SH-SY5Y (cell line): ENCODE measurements around the gene WRAP73.

ENCODE experiments used
- GATA2 ChIP-seq: IDR thresholded peaks from 2 replicates; pipeline ENCODE4 v1.6.1; 2011; ENCODE audit warnings: mild to moderate bottlenecking, low read depth, low read length
- GATA3 ChIP-seq: IDR thresholded peaks from 2 replicates; pipeline ENCODE4 v1.6.1; 2011; ENCODE audit warnings: low read depth, mild to moderate bottlenecking, low read length, moderate library complexity

GRCh38 chr1:3660704-3661103, 10.8 kb upstream of the WRAP73 start:
- TF ChIP-seq GATA2 (no peak), GATA3 (no peak)
